Activated CD8-positive, alpha-beta memory T cell treated with anti-CD3 and anti-CD28 coated beads for 24 hours (primary cell): ENCODE results near the gene TFE3.
"Not testable (repeated sequence)": the region's sequence is repeated elsewhere in the genome, so short reads cannot be mapped to it uniquely, and the experiment has no call there.

Experiments used
- DNase-seq: peaks from one replicate; pipeline ENCODE4 v3.0.0-alpha.2; 2020

The TFE3 gene

DNA sequence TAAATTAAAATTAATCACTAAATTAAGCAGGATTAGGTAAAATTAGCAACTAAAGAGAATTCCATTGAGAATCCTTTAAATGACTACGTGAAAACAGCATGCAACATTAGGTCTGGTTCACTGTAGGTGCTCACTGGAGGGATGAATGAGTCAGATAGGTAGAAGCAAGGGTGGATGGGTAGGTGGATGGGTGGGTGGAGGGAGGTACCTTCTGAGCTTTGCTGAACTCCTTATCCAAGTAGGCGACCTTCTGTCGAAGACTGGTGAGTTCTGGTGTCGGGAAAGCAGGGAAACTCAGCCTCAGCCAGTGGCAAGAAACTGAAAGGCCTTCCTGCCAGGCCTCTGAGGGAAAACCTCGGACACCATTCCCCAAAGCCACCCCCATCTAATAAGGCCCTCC, 44.1 kb downstream of the TFE3 start:
- no peak for DNase-seq

GRCh38 chrX:48998391-48998790, 44.8 kb downstream of the TFE3 start:
- no peak for DNase-seq

DNA sequence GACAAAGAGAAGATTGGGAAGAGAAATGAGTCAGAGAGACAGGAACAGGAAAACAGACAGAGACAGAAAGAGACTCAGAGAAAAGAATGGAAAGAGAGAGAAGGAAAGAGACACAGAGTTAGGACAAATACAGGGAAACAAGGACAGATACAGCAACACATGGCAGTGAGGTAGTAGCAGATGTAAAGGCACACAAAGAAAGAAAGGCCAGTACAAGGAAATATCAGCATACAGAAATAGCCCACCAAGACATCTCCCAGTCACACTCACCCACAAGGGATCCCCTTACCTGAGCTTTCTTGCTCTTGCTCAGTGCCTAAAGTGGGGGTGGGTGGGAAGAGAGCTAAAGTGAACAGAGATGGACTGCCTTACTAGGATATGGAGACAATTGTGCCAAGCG, 45.3 kb downstream of the TFE3 start:
- no peak for DNase-seq

DNA sequence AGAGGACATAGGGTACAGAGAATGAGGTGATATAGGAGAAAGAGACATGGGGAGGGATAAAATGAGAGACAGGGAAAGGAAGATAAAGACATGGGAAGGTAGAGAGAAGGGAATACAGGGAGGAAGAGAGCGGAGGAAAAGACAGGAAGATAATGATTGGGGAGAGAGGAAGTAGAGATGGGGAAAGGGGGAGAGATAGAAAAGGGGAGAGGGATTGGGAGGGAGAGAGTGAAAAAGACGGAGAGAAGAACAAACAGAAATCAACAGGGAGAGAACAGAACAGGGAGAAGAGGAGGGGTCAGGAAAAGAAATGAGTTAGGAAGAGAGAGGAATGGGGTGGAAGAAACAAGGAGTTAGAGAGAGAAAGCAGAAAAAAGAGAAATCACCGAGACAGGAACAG, 45.7 kb downstream of the TFE3 start:
- DNase-seq: no peak

- DNase-seq: no peak
Measured at GRCh38 chrX:48996969-48997368, 46.2 kb downstream of the TFE3 start.

DNA sequence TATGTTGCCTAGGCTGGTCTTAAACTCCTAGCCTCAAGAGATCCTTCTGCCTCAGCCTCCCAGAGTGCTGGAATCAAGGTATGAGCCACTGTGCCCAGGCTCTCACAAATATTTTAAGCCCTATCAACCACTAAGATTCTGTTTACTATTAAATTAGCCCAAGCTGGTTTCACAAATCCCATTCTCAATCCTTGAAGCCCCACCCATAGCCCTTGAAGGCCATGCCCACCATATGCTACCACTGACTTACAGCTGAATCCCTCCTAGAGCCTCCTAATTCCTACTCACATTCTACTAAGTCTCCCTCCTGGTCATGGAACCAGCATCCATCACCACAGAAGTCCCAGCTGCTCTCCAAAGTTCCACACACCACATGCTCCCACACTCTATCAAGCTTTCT, 50.8 kb downstream of the TFE3 start:
- DNase-seq: no peak

DNA sequence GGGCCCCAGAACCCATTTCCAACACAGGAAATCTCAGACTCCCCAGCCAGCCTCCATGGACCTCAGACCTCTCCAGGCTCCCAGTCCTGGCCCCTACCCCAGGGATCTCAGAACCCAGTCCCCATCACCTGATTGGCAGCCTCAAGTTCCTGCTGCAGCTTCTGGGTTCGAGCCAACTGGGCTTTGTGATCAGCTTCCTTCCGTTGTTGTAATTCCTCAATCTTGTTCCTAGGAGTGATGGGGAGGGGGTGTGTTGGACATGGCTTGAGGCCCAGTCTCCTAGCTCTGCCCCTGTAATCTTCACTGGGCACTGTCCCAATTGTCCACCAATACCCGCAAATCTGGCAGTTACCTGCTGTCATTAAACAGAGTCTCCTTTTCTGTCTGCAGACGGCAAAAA, 53.7 kb downstream of the TFE3 start:
- no peak for DNase-seq

GRCh38 chrX:48983896-48984295, 59.3 kb downstream of the TFE3 start:
- DNase-seq: no peak

- no peak for DNase-seq
Measured at GRCh38 chrX:48983081-48983480, 60.1 kb downstream of the TFE3 start.

DNA sequence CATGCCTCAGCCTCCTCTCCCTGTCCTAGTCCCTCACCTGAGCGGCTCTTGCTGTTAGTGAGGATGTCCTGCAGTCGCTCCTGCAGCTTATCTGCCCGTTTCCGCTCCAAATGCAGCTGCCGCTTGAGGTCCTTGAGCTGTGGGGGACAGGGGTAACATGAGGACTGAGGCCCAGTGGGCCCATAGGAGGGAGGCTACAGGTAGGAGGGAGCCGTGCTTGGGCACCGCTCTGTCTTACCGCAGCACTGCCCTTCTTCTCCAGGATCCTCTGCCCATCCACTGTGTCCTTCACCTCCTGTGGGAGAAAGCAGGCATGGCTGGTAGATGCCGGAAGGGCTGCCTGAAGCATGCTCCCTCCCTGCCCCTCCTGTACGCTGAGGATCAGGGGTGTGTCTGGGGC, 62.0 kb downstream of the TFE3 start:
- no peak for DNase-seq

GRCh38 chrX:48980341-48980740, 62.8 kb downstream of the TFE3 start:
- DNase-seq: not testable (repeated sequence)
